HG03342 (cell line): ENCODE results near the gene EGFLAM.

Source experiments
- ATAC-seq: cut with Tn5 transposase; IDR thresholded peaks from one replicate; pipeline ENCODE4 v1.9.1; 2021; ENCODE audit warnings: mild to moderate bottlenecking, moderate library complexity; ENCODE audit not compliant: unreplicated experiment

Gene EGFLAM

GRCh38 chr5:38371596-38371995, 113.2 kb downstream of the EGFLAM start:
- ATAC-seq: no peak

- no peak for ATAC-seq
These were observed 115.4 kb downstream of the EGFLAM start for GRCh38 chr5:38373743-38374142.

GRCh38 chr5:38375423-38375822, 117.1 kb downstream of the EGFLAM start:
- no peak for ATAC-seq

DNA sequence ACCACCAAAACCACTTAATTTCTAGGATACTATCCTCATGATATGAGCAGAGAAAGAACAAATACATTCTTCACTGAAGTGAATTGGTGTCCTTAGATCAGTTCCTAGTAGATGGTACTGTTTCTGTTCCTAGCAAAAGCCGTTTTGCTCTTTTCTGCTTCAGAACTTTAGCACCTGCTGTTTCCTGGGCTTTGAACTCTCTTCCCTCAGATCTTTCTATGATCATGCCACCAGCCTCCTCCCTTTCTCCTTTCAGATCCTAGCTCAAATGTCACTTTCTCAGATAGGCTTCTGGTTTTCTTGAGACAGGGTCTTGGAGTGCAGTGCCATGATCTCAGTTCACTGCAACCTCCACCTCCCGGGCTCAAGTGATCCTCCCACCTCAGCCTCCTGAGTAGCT, 118.0 kb downstream of the EGFLAM start:
- ATAC-seq: no peak

DNA sequence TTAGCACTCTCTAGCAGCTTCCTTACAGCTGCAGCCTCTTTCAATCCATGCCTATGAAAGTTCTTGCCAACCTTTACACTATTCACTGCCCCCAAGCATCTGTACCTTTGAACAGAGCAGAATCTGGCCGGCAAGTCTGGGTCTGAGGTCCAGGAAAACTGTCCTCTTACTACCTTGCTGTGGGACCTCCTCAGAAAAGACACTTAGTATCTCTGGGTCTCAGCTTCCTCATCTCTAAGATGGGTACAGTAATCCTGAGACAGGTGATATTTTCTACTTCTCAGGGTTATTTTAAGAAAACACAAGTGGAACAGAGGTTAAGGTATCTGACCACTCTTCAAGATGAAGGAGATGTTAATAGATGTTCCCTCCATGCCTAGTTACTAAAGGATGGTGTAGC, 120.2 kb downstream of the EGFLAM start:
- no peak for ATAC-seq

DNA sequence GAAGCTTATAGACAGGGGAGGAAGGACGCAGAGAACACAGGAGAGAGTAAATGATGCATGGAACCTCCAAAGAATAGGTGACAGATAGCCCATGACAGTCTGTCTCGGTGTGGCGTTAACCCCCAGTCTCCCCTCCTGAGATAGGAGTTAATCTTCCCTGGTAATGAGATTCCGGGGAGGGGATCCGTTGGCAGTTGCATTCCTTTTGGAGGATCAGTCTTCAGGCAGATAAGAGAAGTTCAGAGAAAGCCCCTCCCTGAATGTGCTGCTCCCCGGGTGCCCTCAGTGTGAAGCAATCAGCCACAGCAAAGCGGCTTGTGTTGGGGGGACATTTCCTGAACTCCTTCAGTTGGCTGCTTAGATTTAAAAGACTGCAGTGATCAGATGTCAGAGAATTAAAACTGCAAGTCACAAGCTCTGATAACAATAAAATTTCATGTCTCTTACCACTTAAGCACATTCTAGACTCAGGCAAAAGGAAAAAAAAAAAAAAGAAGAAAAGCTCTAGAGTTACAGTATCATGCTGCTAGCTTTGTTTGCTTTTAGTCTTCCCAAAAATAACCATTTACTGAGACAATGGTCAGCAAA, 121.1 kb downstream of the EGFLAM start:
- no peak for ATAC-seq

GRCh38 chr5:38380537-38380936, 122.2 kb downstream of the EGFLAM start:
- ATAC-seq: no peak

- ATAC-seq: no peak
These were observed 123.0 kb downstream of the EGFLAM start for GRCh38 chr5:38381361-38381760.

GRCh38 chr5:38382898-38383297, 124.5 kb downstream of the EGFLAM start:
- peak; percentile 99 for ATAC-seq

- ATAC-seq: no peak
These were observed 125.3 kb downstream of the EGFLAM start for GRCh38 chr5:38383701-38384100.

GRCh38 chr5:38384396-38384795, 126.0 kb downstream of the EGFLAM start:
- no peak for ATAC-seq

GRCh38 chr5:38387161-38387560, 128.8 kb downstream of the EGFLAM start:
- ATAC-seq: no peak

DNA sequence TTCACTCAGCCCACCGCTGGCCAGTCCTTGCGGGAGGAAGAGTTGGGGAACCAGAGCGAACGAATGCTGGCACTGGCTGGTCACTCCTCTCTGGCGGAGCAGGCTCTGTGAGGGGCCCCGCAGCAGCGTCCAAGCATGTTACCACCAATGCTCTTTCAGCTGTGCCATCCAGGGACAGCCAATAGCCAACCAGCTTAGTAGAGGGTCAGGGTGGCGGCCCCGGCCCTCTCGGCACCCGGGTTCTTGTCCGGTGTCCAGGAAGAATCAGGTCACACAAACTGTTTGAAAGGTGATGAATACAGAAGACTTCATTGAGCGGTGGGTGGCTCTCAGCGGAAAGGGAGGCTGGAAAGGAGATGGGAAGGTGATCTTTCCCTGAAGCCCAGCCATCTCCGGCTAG, 135.3 kb downstream of the EGFLAM start:
- no peak for ATAC-seq

GRCh38 chr5:38396766-38397165, 138.4 kb downstream of the EGFLAM start:
- no peak for ATAC-seq

DNA sequence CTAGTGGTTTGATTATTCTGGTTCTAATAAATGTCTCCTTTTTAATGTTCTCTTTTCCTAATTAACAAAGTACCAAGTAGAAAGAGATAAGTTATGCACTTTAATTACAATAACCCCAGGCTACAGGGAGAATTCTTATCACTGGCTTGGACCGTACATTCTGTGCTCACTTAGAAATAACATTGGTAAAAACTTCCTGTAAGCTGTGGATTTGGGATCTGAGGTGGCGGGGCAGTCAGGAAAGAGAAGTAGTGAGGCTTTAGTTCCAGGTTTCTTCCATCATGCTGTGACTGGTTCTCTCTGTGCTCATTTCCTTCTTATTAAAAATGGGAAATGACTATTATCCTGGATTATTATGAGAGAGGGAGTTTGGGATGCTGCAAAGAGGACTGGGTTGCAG, 142.0 kb downstream of the EGFLAM start:
- ATAC-seq: no peak

- ATAC-seq: no peak
These were observed 142.8 kb downstream of the EGFLAM start for GRCh38 chr5:38401145-38401544.

- no peak for ATAC-seq
These were observed 145.0 kb downstream of the EGFLAM start for GRCh38 chr5:38403406-38403805.

DNA sequence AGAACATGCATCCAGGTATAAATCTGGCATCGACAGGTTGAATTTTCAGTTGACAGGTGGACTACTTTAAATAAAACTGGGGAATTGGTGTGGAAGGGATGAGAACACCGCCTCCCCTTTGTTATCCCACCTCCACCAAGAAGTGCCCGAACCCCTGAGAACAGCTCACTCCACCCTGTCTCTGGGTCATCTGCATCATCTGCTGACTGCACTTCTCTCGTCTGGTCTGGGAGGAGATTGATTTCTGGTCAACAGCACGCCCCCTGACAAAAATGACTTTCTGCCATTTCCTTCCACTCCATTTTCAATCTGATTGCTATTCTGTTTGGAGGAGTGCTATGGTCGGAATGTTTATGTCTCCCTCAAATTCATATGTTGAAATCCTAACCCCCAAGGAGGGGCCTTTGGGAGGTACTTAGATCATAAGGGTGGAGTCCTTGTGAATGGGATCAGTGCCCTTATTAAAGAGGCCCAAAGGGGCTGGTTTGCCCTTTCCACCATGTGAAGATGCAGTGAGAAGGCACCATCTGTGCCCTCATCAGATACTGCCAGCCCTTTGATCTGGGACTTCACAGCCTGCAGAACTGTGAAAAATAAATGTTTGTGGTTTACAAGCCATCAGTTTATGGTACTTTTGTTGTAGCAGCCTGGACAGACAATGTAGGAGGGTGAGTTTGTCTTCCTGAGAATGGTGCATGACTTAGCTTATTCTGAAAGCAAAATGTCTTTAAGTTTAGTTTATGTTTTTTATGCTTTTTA, 145.7 kb downstream of the EGFLAM start:
- ATAC-seq: no peak

GRCh38 chr5:38404667-38405276, 146.4 kb downstream of the EGFLAM start:
- no peak for ATAC-seq

GRCh38 chr5:38408446-38409198, 150.3 kb downstream of the EGFLAM start:
- no peak for ATAC-seq

DNA sequence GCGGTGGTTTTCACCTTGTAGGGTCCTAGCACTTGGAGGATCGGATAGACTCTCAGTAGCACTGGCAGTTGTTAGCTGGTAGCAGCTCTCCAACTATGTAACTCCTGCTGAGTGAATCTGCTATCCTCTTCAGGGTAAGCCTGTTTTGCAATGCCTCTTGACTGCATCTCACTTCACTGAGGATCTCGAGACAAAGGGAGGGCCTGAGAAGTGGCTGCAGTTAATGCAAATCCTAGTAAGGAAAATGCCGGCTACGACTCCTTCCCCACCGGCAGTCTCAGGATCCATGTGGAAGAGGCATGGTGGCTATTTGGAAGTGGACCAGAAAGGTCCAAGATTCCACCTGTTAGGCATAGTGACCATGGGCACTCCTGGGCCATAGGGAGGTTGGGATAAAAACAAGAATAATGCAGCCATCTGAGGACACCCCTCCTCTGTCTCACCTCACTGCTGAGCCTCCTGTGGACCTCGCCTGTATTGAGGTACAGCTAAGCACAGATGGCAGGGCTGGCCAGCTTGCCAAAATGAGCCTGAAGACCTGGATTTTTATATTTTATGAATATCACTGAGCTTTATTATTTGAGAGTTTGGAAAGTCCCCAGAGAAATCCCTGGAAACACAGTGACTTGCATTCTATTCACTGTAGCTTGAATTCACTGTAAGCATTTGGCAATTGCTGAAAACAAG, 152.1 kb downstream of the EGFLAM start:
- ATAC-seq: no peak
